DLD1 (cell line): ENCODE data around the gene DHRS13.

Experiments
- in situ Hi-C: cut with HindIII; loops from 2 replicates; pipeline ENCODE4 v1.10.0; 2017; ENCODE audit warnings: low sequenced_read_pairs

The DHRS13 gene, protein sequence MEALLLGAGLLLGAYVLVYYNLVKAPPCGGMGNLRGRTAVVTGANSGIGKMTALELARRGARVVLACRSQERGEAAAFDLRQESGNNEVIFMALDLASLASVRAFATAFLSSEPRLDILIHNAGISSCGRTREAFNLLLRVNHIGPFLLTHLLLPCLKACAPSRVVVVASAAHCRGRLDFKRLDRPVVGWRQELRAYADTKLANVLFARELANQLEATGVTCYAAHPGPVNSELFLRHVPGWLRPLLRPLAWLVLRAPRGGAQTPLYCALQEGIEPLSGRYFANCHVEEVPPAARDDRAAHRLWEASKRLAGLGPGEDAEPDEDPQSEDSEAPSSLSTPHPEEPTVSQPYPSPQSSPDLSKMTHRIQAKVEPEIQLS

DNA sequence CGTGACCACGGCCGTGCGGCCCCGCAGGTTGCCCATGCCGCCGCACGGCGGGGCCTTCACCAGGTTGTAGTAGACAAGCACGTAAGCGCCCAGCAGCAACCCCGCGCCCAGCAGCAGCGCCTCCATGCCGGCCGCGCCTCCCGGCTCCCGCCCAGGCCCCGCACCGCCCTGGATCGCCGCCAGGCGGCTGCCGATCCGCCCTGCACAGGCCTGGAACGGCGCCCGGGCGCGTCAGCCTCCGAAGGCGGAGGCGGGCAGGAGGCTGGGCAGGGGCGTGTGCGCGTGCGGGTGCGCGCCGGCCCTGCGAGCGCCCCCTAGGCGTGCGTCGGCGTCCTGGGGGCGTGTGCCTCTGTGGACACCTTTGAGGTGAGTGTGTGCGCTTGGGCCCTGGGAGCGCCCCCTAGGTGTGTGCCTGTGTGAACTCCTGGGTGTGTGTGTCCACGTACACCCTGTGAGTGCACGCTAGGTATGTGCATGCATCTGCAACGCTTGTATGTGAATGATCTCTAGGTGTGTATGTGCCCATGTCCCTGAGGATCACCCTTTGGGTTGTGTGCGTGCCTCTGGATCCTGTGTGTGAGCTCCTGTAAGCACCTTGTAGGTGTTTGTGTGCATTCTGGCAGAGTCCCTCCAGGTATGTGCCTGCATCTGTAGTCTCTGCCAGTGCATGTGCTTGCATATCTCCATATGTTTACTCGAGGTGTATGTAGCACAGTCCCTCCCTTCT lies at the start of gene DHRS13:
Gene DHRS13 (minus strand): TSS at position 261 of the 727 bp plus-strand sequence. CDS start 135 bp downstream, at position 126.
- in situ Hi-C loops: no loop called here

DNA sequence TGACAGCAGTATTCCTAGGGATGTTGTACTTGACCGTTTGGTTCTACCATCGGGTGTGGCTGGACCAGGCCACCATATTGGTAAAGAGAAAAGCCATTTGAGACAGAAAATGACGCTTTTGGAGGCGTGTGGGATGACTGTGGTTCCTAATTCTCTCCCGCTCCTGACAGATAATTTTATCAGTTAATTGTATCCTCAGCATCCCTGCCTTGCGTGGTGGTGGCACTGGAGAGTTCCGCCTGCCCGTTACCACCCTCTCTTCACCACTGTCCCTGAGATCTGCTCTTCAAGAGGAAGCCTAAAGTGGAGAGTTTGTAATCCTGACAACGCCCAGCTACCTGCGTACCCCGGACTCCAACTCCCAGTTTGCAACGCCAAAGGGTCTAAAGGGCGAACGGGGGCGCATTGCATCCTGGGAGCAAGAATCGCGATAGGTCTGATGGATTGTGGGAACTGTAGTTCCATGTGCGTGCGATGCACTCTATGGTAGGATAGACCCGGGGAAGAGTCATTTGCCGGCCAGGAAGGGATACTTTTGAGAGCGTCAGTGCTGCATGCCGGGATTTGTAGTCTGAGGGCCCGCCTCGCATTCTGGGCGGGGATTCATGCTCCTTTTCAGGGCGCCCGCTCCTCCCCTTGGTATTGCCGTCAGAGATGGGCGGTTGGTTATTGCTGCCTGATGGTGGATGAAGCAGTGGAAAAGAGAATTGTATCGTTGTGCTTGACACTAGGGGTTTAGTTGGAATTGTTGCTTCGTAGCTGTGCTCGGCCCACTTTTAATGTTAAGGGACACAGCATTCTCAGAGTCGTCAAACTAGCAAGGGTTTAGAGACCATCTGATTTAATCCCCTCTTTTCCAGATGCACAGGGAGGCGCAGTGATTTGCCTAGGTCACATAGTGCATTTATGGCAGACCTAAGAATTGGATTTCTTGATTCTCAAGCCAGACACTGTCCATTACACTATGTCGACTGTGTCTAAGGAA lies 49.4 kb upstream of the DHRS13 start:
- in situ Hi-C loops: no loop called here

DNA sequence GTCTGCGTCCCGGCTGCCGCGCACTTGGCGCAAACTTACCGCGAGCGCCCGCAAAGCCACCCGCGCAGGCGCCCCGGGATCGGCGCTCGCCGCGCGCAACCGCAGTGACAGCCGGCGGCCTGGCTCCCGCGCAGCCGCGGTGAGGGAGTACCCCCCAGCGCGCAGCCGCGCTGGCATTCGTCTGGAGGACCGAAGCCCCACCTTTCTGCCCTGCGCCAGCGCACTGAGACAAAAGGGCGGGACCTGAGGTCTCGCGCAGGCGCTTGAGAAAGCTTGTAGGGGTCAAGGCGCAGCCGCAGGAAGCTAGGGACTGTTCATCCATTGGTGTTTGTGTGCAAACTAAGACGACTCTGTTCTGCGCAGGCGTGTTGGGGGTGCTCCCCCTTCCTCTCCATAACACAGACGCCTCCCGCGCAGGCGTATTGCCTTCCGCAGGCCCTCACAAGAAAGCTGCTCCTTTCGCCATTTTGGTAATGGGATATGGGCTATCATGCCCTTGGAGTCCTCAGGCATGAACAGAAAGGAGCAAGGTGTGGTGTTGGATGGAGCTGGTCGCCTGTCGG lies 48.6 kb upstream of the DHRS13 start, which contains the start of gene PHF12:
Gene PHF12 (minus strand): TSS at position 91 of the 563 bp plus-strand sequence. CDS start 558 bp downstream, outside the sequence.
- in situ Hi-C loops: no loop called here

DNA sequence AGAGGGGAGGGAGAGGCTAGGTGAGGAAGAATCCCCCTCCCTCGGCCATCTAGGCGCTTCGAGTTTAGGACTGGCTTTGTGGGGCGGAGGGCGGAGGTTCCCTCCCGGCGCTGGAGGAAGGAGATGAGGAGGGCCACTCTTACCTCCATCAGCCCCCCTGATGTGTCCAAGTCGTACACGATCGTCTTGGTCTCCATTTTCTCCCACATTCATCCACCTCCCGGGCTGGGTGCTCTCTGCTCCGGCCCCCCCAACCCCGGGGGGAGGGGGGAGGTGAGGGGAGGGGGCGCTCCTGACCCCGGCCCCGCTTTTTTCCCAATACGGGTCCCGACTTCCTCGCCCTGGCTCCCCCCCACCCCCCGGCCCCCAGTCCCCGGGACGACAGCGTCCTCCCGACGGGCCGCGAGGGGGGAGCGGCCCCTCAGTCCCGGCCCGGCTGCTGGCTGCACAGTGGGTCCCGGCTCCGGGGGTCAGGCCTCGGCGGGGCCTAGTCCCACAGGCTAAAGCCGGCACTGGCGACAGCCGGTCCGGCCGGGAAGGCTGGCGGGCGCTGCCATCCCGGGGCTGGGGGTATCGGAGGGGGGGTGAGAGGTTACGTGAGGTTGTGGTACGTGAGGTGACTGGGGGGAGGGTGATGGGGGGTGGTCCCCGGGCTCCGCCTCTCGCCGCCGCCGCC lies 48.0 kb upstream of the DHRS13 start:
- in situ Hi-C loops: no loop called here

DNA sequence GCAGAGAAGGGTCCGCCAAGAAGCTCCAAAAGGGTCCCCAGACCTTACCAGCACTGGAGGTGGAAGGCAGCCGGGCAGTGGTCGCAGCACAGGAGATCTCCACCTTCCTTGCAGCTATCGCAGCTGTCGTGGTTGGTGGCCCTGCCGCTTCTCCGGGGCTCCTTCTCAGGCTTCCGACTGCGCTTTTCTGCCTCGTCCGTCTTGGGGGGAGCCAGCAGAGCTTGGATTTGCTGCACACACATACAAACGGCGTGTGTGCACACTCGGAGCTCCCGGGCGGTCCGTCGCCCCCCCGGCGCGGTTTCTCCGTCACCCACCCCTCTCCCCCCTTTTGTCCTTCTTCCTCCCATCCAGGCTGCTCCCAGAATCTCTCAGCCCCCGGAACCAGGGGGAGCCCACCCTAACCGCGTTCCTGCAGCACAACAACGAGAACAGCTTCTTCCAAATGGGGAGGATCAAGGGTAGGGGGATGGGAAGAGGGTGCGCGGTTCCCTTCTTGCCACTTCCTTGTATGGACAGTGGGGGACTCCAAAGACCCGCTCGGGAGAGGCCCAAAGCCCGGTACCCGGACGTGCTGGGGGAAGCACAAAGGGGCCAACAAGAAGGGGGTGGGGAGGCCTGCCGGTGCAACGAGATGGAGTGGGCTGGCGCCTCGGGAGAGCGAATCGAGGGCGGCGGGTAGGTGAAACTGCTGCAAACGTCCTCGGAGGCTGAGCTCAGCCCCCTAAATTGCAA lies 47.3 kb upstream of the DHRS13 start:
- in situ Hi-C loops: no loop called here

DNA sequence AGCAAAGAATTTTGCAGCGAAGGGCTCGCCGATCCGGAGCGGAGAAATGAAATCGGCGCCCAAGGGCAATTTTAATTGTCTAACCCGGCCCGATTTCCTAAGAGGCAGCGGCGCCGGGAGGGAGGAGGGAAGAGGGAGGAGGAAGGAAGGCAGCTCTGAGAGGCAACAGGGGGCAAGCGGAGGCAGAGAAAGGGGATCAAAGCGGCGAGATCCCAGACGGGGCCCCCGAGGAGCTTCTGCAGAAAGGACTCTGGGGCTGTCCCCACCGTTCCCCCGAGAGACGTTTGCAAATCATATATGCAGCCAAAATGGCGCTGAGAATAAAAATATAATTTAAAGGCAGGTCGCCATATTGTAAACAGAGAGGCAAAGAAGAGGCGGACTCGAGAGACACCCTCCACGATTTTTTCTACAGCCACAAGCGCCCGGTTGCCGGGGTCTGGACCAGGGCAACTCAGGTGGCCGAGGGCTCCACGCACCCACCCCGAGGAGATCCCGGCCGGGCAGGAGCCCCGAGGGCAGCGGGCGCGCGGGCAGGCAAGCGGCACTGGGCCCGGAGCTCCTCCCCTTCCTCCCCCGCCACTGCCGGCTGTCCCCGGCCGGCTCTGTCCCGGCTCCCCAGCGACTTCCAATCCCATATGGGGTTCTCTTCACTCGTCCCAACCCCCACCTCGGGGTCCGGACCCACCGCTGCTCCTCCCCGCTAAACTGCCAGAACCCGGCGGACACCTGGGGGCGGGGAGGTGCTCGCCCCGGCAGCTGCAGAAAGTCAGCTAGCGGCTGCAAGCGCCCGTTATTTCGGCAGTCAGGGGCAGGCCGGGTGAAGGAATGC lies 46.5 kb upstream of the DHRS13 start:
- in situ Hi-C loops: no loop called here

DNA sequence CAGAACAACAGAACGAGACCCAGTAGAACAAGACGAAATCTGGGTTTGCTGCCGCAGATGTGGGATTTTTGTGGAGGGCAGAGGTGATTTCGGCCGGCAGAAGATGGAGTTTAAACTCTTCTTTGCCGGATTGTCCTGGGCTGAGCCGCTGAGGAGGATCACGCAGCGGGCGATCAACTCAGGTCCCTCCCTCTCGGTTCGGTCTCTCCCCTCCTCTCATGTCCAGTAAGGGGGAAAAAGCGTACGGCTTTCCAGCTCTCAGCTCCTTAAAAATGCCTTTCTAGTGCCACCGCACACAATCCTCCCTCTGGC lies 46.0 kb upstream of the DHRS13 start:
- in situ Hi-C loops: no loop called here

DNA sequence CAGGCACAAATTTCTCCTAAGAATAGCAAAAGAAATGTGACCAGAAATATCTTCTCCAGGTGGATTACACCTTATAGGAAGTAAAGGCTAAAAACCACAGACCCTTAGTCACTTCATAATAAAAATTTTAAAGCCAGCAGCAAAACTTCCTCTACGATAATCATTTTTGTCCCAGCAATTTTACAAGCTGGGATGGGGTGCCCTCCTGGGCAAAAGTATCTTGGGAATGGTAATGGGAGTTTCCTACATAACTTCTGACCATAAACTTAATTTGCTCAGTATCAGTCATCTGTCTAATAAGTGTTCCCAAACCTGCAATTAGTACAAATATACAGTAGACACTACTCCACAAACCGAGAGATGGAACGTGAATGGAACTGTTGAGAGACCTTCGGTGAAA lies 45.5 kb upstream of the DHRS13 start:
- in situ Hi-C loops: no loop called here

DNA sequence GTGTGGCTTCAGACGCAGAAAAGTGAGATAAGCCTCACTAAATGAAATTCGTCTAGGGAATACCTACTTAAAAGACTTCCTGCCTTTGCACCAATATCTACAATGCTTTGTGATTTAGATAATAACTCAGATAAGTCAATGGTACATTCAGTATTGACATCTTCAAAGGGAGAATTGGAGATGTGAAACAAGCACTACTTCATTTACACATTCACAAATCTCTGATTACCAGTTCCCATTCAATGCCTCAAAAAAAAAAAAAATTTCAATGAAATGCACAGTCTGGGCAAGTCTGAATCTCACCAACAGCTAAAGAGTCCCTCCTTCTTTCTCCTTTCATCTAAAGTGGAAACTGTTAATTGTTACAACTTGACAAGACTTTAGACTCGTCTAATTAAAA lies 44.8 kb upstream of the DHRS13 start:
- in situ Hi-C loops: no loop called here

DNA sequence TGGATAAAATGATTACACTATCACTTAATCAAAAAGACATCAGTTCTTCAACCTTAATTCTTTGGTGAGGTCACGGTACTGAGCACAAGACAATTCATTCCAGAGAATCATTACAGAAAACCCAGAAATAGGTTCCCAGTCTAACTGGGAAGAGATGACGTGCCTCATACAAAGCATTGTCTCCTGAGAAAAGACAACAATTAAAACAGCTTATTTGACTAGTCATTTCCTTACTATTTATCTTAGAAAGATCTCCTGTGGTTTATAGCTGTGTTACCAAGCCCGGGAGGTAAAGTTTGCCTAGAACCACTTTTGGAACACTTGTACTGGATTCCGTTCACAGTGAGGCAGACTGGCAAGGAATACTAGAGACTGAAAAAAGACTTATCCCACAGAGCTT lies 43.4 kb upstream of the DHRS13 start:
- in situ Hi-C loops: no loop called here

DNA sequence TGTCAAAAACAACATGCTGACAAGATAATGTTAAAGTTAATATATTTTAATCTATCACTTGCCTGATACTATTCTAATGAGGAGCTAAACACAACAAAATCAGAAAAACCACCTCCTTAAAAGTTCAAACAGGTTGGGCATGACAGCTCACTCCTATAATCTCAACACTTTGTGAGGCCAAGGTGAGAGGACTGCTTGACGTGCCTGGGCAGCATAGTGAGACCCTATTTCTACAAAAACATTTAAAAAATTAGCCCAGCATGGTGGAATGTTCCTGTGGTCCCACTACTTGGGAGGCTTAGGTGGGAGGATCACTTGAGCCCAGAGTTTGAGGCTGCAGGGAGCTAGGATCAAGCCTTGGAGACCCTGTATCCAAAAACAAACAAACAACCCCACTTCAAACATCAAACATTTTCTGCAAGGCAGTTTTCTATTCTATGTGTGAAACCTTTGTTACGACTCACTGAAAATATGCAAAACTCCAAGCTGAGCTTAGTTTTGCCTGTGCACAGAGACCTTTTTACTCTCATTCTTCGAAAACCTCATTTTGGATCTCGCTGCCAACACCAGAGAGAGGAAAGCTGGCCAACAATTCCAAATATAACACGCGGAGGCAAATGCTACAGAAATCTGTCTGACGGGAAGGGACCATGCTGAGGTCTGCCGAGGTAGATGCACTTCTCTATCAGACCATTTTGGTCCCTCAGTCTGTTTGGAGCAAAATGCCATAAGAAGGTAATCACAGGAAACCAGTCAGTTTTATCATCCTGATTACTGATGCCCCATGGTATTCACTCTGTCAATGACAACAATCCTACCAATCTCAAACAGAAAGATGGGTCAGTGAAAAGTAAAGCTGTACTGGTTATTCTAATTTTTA lies 42.2 kb upstream of the DHRS13 start:
- in situ Hi-C loops: no loop called here

DNA sequence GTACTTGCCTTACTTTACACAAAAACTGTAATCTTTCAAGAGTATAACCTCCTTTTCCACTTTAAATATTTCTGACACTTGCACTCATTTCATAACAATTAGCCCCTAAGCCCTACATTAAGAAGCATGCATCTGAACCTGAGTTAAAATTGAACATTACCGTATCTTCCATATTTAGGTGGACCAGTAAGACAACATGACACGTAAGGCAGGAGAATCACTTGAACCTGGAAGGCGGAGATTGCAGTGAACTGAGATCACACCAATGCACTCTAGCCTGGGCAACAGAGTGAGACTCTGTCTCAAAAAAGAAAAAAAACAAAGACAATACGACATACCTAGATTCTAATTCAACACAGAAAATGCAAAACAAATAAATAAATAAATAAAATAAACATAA lies 41.5 kb upstream of the DHRS13 start:
- in situ Hi-C loops: no loop called here

DNA sequence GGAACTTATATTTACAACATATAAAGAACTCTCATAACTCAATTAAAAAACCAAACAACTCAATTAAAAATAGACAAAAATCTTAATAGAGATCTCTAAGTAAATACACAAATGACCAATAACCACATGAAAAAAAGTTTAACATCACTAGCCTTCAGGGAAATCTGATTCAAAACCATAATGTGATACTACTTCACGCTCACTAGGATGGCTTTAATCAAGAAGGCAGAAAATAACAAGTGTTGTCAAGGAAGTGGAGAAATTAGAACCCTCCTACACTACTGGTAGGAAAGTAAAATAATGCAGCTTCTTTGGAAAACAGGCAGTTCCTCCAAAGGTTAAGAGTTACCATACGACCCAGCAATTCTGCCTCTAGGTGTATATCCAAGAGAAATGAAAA lies 40.0 kb upstream of the DHRS13 start:
- in situ Hi-C loops: no loop called here

DNA sequence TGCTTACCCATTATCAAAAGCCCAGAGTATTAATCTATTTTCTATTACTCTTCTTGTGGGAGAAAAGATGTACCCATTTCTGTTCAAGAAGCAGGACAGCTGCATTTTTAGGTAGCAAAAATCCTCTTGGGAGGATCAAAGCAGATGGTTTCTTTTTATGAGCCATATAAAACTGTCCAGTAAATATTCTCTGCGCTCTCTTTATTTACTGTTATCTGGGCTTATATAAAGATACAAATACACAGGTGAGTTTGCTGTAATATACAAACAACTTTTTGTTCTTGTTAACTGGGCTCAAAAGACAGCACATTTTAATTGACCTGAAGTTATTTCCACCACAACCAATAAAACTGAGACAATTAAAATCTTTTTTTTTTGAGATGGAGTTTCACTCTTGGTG lies 38.4 kb upstream of the DHRS13 start:
- in situ Hi-C loops: no loop called here

DNA sequence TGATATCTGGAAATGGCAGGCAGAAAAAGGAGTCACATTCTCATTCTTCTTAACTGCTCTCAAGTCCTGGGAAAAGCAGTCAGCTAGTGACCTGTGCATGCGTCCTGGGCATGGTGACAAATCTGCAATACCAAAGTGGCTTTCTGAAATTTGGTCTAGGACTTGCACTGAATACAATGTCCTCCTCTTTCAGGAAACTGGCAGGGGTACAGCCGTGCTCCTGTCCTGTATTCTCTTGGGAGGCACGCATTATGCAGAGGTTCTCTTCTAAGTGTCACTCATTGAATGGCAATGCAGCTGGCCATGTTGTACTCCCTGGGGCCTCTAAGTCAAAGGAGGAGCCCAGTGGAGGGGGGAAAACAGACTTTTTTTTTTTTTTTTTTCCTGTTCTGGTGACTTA lies 37.8 kb upstream of the DHRS13 start:
- in situ Hi-C loops: no loop called here

DNA sequence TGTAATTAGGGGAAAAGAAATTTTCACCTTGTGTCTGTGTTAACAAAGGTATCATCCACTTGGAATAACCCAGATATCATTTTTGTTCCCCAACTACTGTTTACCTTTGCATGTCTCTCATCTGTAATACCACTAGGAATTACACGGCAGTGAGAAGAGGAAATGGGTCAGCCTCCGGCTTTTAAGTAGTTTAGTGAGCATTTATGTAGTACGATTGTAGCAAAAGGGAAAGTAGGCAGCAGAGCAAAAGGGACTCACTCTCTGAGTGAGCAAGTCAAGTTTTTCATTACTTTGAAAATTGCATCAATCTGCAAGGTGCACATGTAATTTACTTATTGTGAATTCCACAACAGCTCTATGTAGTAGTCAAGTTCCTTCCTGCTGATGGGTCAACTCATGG lies 37.3 kb upstream of the DHRS13 start:
- in situ Hi-C loops: no loop called here

DNA sequence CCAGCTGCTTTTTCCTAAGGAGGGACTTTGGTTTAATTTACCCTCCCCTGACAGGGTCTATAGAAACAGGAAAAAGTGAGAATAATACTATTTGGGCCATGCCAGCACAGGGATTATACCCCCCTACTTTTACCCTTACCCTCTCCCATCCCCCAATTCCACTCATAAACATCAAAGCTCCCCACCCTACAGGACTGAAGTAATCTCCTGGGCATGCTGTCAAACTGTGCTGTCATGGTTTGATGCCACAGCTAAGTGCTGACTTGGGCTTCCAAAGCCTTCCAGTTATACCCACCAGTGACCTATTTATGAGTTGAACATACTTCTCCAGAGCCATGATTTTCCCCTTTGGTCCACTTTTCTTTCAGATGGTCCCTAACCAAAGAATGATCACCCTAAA lies 35.7 kb upstream of the DHRS13 start:
- in situ Hi-C loops: loop anchor here (10.0 kb wide), 1 partner anchor 214 kb away; the partner anchor contains the start of genes NEK8 and TLCD1
